Activated naive CD4-positive, alpha-beta T cell treated with anti-CD3 and anti-CD28 coated beads, Interleukin-2, amount 10 ng/mL, durations not matched to agents 7 days and 5 days (primary cell): ENCODE results near the gene VNN1.
"Not testable (repeated sequence)": the region's sequence is repeated elsewhere in the genome, so short reads cannot be mapped to it uniquely, and the experiment has no call there.

Experiments used
- CTCF ChIA-PET: fragments of 350-600 bp; sonication (Branson Sonifier 250); formaldehyde crosslinking; loops from one replicate; lab custom pipeline; 2021; ENCODE audit warnings: antibody characterized with exemption; lab: Charles Lee
- DNase-seq: peaks from one replicate; pipeline ENCODE4 v3.0.0-alpha.2; 2020
- H3K27ac Mint-ChIP-seq: one replicate; pipeline ENCODE4 v1.8.0; 2021; ENCODE audit warnings: mild to moderate bottlenecking, moderate library complexity, mixed read lengths
- H3K27me3 Mint-ChIP-seq: one replicate; pipeline ENCODE4 v1.8.0; 2021; ENCODE audit warnings: mild to moderate bottlenecking, mixed read lengths
- H3K36me3 Mint-ChIP-seq: one replicate; pipeline ENCODE4 v1.8.0; 2021; ENCODE audit warnings: mixed read lengths
- H3K4me1 Mint-ChIP-seq: one replicate; pipeline ENCODE4 v1.8.0; 2021; ENCODE audit warnings: mixed read lengths
- H3K4me3 Mint-ChIP-seq: one replicate; pipeline ENCODE4 v1.8.0; 2021; ENCODE audit warnings: mild to moderate bottlenecking, moderate library complexity, mixed read lengths
- H3K9me3 Mint-ChIP-seq: one replicate; pipeline ENCODE4 v1.8.0; 2021; ENCODE audit warnings: mixed read lengths

The VNN1 gene

DNA sequence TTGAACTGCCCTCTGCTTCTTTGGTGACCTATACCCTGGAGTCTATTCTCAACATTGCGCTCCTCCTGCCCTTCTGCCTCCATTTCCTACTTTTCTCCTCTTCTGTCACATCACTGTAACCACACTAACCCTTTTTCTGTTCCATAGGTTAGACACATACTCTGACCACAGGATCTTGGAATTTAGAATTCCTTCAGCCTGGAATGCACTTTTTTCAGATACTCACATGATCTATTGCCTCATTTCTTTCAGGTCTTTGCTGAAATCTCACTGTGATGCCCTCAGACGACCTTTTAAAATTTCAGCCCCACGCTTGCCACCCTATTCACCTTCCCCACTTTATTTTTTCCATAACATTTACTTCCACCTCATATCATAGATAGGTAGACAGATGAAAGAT is 5.1 kb downstream of the VNN1 start:
- CTCF ChIA-PET = no interaction called here
- H3K36me3 Mint-ChIP-seq = no peaks in the 10 kb centered on the region
- H3K9me3 Mint-ChIP-seq = no peaks in the 10 kb centered on the region
- H3K4me1 Mint-ChIP-seq = no peaks in the 10 kb centered on the region
- DNase-seq = no peak
- H3K4me3 Mint-ChIP-seq = no peak overlapping the region
- no peak overlapping the region for H3K27ac Mint-ChIP-seq
- peaks cover 14% of the 10 kb centered on the region for H3K27me3 Mint-ChIP-seq

DNA sequence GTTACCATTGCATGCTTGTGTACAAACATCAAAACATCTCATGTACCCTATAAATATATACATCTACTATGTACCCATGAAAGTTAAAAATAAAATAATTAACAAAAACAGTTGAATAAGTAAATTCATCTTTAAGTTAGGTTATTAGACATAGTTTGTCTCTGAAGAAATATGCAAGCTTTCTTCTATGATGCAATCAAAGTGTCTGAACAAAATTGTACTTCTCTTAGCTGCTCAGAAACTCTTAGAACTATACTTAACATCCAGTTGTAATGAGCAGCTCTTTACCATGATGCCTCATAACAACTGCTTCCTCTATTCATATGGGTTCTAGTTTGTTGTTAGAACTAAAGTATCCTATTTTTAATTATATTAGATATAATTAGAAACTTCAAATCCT is 5.9 kb downstream of the VNN1 start:
- no peaks in the 10 kb centered on the region for H3K9me3 Mint-ChIP-seq
- no peak for DNase-seq
- H3K36me3 Mint-ChIP-seq = no peaks in the 10 kb centered on the region
- H3K27ac Mint-ChIP-seq = no peak overlapping the region
- no peak overlapping the region for H3K4me3 Mint-ChIP-seq
- no peaks in the 10 kb centered on the region for H3K4me1 Mint-ChIP-seq
- H3K27me3 Mint-ChIP-seq = peaks cover 14% of the 10 kb centered on the region
- CTCF ChIA-PET = no interaction called here

GRCh38 chr6:132706756-132707155 is 7.1 kb downstream of the VNN1 start:
- H3K36me3 Mint-ChIP-seq, H3K9me3 Mint-ChIP-seq, H3K27ac Mint-ChIP-seq, H3K4me1 Mint-ChIP-seq, CTCF ChIA-PET, DNase-seq, H3K4me3 Mint-ChIP-seq: not testable (repeated sequence)
- H3K27me3 Mint-ChIP-seq = peaks cover 15% of the 10 kb centered on the region

DNA sequence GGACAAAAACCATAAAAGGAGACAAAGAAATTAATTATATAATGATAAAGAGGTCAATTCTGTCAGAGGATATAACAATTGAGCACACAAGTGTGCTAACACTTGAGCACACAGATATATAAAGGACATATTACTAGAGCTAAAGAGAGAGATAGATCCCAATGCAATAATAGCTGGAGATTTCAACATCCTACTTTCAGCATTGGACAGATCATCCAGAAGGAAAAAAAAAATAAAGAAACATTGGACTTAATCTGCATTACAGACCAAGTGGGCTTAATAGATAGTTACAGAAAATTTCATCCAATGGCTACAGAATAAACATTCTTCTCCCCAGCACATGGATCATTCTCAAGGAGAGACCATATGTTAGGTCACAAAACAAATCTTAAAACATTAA is 9.9 kb downstream of the VNN1 start:
- DNase-seq = no peak
- CTCF ChIA-PET = no interaction called here
- no peaks in the 10 kb centered on the region for H3K36me3 Mint-ChIP-seq
- H3K4me3 Mint-ChIP-seq = no peak overlapping the region
- peaks cover 20% of the 10 kb centered on the region for H3K27me3 Mint-ChIP-seq
- no peaks in the 10 kb centered on the region for H3K9me3 Mint-ChIP-seq
- no peak overlapping the region for H3K27ac Mint-ChIP-seq
- H3K4me1 Mint-ChIP-seq = no peaks in the 10 kb centered on the region

GRCh38 chr6:132698608-132699007 is 15.2 kb downstream of the VNN1 start:
- CTCF ChIA-PET = interaction anchor here (0.6 to 1.1 kb wide), 2 partner anchors 8 to 419 kb away, joined by 3 read pairs; no protein-coding TSS in a partner anchor
- H3K36me3 Mint-ChIP-seq = no peaks in the 10 kb centered on the region
- no peak overlapping the region for H3K4me3 Mint-ChIP-seq
- peaks cover 9% of the 10 kb centered on the region for H3K9me3 Mint-ChIP-seq
- H3K27ac Mint-ChIP-seq = no peak overlapping the region
- H3K4me1 Mint-ChIP-seq = no peaks in the 10 kb centered on the region
- no peak for DNase-seq
- peaks cover 13% of the 10 kb centered on the region for H3K27me3 Mint-ChIP-seq

DNA sequence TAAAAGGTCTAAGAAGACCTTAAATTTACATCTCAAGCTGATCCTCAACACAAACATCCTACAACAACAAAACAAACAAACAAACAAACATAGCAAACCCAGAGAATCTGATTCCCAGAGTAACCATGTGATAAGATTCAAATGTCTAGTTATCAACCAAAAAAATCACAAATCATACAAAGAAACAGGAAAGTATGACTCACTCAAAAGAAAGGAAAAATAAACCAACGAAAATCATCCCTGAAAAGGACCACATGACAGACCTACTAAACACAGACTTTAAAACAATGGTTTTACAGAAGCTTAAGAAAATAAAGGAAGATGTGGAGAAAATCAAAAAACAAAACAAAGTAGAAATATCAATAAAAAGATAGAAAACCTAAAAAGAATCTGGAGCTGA is 18.1 kb downstream of the VNN1 start:
- no peak overlapping the region for H3K4me3 Mint-ChIP-seq
- no peak overlapping the region for H3K27ac Mint-ChIP-seq
- DNase-seq = no peak
- CTCF ChIA-PET = no interaction called here
- peaks cover 9% of the 10 kb centered on the region for H3K9me3 Mint-ChIP-seq
- H3K27me3 Mint-ChIP-seq = peaks cover 11% of the 10 kb centered on the region
- H3K36me3 Mint-ChIP-seq = no peaks in the 10 kb centered on the region
- H3K4me1 Mint-ChIP-seq = no peaks in the 10 kb centered on the region

DNA sequence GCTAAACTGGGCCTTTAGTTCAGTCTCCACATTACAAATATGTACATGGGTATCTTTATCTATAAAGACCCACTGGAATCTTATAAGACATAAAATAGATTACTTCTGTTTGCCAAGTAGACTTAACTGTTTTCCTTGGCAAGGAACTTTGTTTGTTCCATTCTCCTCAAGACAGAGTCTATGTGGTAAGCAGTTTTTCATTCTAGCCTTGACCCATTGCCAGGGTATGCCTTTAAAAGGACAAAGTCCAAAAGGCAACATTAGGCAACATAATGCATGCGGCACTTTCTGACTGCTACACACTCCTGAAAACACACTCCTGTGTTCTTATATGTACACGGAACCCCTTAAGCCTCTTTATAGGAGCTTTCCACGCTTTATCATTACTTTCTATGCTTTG is 20.4 kb downstream of the VNN1 start:
- Mint-ChIP-seq H3K27me3 (peaks cover 14% of the 10 kb centered on the region), H3K36me3 (no peaks in the 10 kb centered on the region), H3K4me1 (no peaks in the 10 kb centered on the region), H3K4me3 (no peak overlapping the region), H3K27ac (no peak overlapping the region), H3K9me3 (peaks cover 9% of the 10 kb centered on the region)
- CTCF ChIA-PET = no interaction called here
- no peak for DNase-seq

GRCh38 chr6:132690678-132691077 is 23.2 kb downstream of the VNN1 start:
- H3K27ac Mint-ChIP-seq = no peak overlapping the region
- H3K4me3 Mint-ChIP-seq = no peak overlapping the region
- H3K36me3 Mint-ChIP-seq = no peaks in the 10 kb centered on the region
- H3K9me3 Mint-ChIP-seq = peaks cover under 1% of the 10 kb centered on the region
- no peaks in the 10 kb centered on the region for H3K4me1 Mint-ChIP-seq
- no peak for DNase-seq
- CTCF ChIA-PET = interaction anchor here (1.4 to 1.5 kb wide), 2 partner anchors 8 to 79 kb away, joined by 3 read pairs; no protein-coding TSS in a partner anchor
- H3K27me3 Mint-ChIP-seq = peaks cover 19% of the 10 kb centered on the region

DNA sequence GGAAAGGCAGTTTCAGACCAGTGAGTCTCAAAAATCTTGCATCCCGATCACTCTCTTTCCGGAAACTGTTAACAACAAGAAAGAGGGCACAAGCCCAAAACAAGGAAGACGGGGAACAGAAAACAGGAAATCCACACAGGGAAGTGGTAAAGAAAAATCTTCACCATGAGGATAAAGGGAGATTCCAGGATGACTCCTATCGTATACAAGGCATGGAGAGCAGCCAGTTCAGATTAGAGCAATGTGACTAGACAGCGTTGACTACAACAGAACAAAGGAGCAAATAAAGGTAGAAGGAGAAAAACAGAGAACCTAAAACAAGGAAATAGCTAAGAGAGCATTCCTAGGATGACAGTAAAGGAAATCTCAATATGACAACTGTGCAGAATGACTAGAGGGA is 26.5 kb downstream of the VNN1 start:
- CTCF ChIA-PET = interaction anchor here (0.8 kb wide), 1 partner anchor 157 kb away, joined by 3 read pairs; no protein-coding TSS in a partner anchor
- Mint-ChIP-seq H3K9me3 (no peaks in the 10 kb centered on the region), H3K4me3 (no peak overlapping the region), H3K27ac (no peak overlapping the region), H3K27me3 (peaks cover 23% of the 10 kb centered on the region), H3K4me1 (no peaks in the 10 kb centered on the region), H3K36me3 (no peaks in the 10 kb centered on the region)
- DNase-seq = no peak

DNA sequence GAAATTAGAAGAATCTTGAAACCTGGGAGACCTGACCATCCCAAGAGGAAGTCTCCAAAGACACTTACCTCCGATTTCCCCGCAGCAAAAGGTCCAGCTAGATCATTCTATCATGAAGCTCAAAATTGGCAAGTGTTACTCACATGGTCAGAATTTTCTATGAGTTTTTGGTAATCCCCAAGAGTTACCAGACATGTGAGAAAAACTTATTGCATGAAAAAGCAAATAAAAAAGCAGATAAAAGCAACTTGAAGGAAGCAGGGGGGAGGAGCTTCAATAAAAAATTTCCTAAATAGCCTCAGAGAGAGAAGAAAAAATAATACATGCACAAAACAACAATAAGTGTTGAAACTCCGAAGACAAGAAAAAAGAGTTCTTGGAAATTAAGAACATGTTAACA is 27.3 kb downstream of the VNN1 start:
- no peak overlapping the region for H3K4me3 Mint-ChIP-seq
- no peaks in the 10 kb centered on the region for H3K9me3 Mint-ChIP-seq
- CTCF ChIA-PET = no interaction called here
- no peak overlapping the region for H3K27ac Mint-ChIP-seq
- peaks cover 23% of the 10 kb centered on the region for H3K27me3 Mint-ChIP-seq
- no peaks in the 10 kb centered on the region for H3K36me3 Mint-ChIP-seq
- no peaks in the 10 kb centered on the region for H3K4me1 Mint-ChIP-seq
- no peak for DNase-seq

- DNase-seq = no peak
- no peaks in the 10 kb centered on the region for H3K9me3 Mint-ChIP-seq
- no peaks in the 10 kb centered on the region for H3K36me3 Mint-ChIP-seq
- peaks cover 24% of the 10 kb centered on the region for H3K27me3 Mint-ChIP-seq
- CTCF ChIA-PET = no interaction called here
- H3K27ac Mint-ChIP-seq = no peak overlapping the region
- H3K4me3 Mint-ChIP-seq = no peak overlapping the region
- H3K4me1 Mint-ChIP-seq = no peaks in the 10 kb centered on the region
These were observed 28.8 kb downstream of the VNN1 start for GRCh38 chr6:132685009-132685408.

- Mint-ChIP-seq H3K36me3 (no peaks in the 10 kb centered on the region), H3K27ac (no peak overlapping the region), H3K4me1 (no peaks in the 10 kb centered on the region), H3K9me3 (no peaks in the 10 kb centered on the region), H3K4me3 (no peak overlapping the region), H3K27me3 (peaks cover 19% of the 10 kb centered on the region)
- CTCF ChIA-PET = no interaction called here
- no peak for DNase-seq
These were observed 29.6 kb downstream of the VNN1 start for GRCh38 chr6:132684272-132684671.

- no peak for DNase-seq
- Mint-ChIP-seq H3K4me3 (no peak overlapping the region), H3K27me3 (peaks cover 20% of the 10 kb centered on the region), H3K36me3 (no peaks in the 10 kb centered on the region), H3K27ac (no peak overlapping the region), H3K9me3 (no peaks in the 10 kb centered on the region), H3K4me1 (no peaks in the 10 kb centered on the region)
- CTCF ChIA-PET = interaction anchor here (1.6 kb wide), 1 partner anchor 17 kb away, joined by 3 read pairs; no protein-coding TSS in a partner anchor
These were observed 30.3 kb downstream of the VNN1 start for GRCh38 chr6:132683543-132683942.

DNA sequence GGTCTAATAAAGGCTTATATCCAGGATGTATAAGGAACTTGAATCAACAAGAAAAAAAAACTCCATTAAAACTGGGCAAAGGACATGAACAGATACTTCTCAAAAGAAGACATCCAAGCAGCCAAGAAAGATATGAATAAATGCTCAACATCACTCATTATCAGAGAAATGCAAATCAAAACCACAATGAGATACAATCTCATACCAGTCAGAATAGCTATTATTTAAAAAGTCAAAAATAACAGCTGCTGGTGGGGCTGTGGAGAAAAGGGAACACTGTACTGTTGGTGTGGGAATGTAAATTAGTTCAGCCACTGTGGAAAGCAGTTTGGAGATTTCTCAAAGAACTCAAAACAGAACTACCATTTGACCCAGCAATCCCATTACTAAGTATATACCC is 34.8 kb downstream of the VNN1 start:
- not testable (repeated sequence) for H3K4me3 Mint-ChIP-seq, H3K36me3 Mint-ChIP-seq, DNase-seq, H3K9me3 Mint-ChIP-seq, H3K27ac Mint-ChIP-seq
- Mint-ChIP-seq H3K4me1 (peaks cover 19% of the 10 kb centered on the region), H3K27me3 (peaks cover 19% of the 10 kb centered on the region)
- CTCF ChIA-PET = interaction anchor here (1.0 kb wide), 1 partner anchor 9 kb away, joined by 3 read pairs; no protein-coding TSS in a partner anchor

GRCh38 chr6:132675749-132676148 is 38.1 kb downstream of the VNN1 start:
- H3K4me1 Mint-ChIP-seq = peaks cover 19% of the 10 kb centered on the region
- H3K27me3 Mint-ChIP-seq = peaks cover 7% of the 10 kb centered on the region
- H3K4me3 Mint-ChIP-seq = no peak overlapping the region
- H3K9me3 Mint-ChIP-seq = no peaks in the 10 kb centered on the region
- peaks cover 2% of the 10 kb centered on the region for H3K36me3 Mint-ChIP-seq
- CTCF ChIA-PET = interaction anchor here (1.3 kb wide), 1 partner anchor 91 kb away, joined by 3 read pairs; no protein-coding TSS in a partner anchor
- no peak overlapping the region for H3K27ac Mint-ChIP-seq
- DNase-seq = peak; percentile 29
